ENCODE data around the gene HECW1. TPM values are rescaled to one million over a fixed set of nuclear protein-coding genes. Genes with fewer than 3 reads are reported as not detected.

The HECW1 gene
- total RNA-seq, 1 experiment from 2014 or later, result 6.7 TPM

- no peak for DNase-seq (ENCODE audit: low read depth)
Measured at GRCh38 chr7:43433639-43434038, 321.2 kb downstream of the HECW1 start.

- no peak for DNase-seq (ENCODE audit: low read depth)
Measured at GRCh38 chr7:43437001-43437400, 324.6 kb downstream of the HECW1 start.

GRCh38 chr7:43438897-43439479, 326.5 kb downstream of the HECW1 start:
- no peak for DNase-seq (ENCODE audit: low read depth)

- peak; percentile 46 for DNase-seq (ENCODE audit: low read depth)
Measured at GRCh38 chr7:43439631-43440401, 327.4 kb downstream of the HECW1 start.

GRCh38 chr7:43441231-43442130, 329.0 kb downstream of the HECW1 start:
- DNase-seq (ENCODE audit: low read depth), result no peak

- no peak for DNase-seq (ENCODE audit: low read depth)
Measured at GRCh38 chr7:43443381-43443780, 330.9 kb downstream of the HECW1 start.

DNA sequence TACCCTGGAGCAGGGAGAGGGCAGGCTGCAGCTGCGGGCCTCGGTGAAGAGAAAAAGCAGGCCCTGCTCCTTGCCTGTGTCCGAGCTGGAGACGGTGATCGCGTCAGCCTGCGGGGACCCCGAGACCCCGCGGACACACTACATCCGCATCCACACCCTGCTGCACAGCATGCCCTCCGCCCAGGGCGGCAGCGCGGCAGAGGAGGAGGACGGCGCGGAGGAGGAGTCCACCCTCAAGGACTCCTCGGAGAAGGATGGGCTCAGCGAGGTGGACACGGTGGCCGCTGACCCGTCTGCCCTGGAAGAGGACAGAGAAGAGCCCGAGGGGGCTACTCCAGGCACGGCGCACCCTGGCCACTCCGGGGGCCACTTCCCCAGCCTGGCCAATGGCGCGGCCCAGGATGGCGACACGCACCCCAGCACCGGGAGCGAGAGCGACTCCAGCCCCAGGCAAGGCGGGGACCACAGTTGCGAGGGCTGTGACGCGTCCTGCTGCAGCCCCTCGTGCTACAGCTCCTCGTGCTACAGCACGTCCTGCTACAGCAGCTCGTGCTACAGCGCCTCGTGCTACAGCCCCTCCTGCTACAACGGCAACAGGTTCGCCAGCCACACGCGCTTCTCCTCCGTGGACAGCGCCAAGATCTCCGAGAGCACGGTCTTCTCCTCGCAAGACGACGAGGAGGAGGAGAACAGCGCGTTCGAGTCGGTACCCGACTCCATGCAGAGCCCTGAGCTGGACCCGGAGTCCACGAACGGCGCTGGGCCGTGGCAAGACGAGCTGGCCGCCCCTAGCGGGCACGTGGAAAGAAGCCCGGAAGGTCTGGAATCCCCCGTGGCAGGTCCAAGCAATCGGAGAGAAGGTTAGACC, 332.5 kb downstream of the HECW1 start:
- DNase-seq (ENCODE audit: low read depth), result no peak

DNA sequence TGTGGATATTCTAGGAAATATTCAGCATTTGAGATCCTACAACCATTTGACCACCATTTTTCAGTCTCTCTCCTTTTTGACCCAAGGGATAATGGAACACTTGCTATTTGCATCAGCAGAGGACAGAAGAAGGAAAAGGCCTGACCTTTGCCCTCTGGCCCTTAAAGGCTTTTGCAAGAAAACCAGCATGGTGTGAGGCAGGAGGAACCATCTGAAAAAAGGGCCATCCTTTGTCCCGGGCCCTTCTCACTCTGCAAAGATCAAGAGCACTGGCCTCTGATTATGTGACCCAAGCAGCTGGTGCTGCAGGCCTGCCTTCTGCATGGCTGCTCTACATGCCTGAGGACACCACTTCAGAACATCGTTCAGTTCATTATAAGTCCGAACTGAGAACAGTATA, 337.1 kb downstream of the HECW1 start:
- DNase-seq (ENCODE audit: low read depth), result no peak

DNA sequence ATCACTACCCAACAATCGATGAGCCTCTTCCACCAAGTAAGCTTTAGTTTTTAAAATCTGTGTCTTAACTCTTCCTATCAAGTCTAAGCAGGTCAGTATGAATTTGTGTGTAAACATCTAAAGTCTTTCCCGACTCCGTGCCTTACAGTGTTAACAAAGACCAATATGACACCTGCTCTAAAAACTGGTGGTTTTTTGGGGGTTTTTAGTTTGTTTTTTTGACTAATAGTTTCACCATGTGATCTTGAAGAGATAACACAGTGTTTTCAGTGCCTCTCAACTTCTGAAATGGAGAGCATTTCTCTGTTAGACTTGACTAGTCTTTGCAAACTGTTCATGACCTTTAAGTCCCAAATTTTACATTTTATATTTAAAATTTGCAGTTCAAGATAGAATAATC, 338.4 kb downstream of the HECW1 start:
- no peak for DNase-seq (ENCODE audit: low read depth)

DNA sequence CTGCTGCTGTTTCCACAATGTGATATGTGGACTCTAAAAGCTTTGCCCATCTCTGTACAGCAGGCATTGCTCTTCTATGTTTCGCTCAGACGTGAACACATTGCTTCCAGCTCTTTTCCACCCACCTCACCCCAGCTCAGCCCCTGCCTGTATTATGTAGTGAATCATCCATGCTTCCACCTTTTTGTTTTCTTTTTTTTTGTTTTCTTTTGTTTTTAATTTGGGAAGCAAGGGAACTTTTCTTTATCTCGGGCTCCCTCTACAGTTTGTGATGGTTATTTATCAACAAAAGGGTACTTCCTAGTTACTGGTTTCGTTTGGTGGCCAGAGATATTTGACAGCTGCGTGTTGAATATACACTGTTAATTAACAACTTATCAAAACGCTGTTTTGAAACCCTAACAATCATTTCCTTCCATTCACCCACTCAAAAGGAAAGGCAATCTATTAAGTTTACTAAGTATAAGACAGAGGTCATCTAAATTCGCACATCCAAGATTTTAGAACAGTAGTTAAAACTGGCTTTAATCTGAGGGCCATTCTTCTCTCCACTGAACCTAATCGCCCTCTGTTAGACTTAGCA, 342.6 kb downstream of the HECW1 start:
- DNase-seq (ENCODE audit: low read depth), result peak; percentile 76

GRCh38 chr7:43456200-43456599, 343.8 kb downstream of the HECW1 start:
- peak; percentile 14 for DNase-seq (ENCODE audit: low read depth)

DNA sequence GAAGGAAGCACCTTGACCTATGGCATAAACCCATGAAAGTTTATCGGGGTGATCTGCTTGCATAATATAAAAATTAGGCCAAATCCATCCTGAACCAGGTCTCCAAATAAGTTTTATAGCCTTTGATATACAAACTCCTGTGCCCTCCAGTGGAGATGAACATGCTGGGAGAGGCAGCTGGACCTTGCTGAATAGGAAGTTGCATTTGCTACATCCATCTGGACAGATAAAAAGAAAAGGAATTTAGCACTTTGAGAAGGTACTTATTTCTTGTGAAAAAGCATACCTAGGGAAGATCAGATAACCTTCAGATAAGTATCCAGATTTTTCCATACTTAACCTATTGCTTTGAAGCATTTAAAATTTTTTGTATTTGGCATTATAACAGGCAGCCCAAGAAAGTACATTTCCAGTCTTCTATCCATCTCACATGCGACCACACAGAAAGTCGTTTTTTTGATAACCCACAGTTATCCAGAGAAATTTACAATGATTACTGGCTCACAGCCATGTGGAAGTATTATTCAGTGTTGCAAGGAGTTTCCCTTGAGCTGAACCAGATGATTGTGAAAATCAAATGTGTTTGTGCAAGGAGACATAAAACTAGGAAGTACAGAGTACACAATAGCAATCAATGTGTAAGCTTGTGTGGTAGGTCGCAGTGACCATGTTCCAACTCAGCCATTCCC, 346.0 kb downstream of the HECW1 start:
- no peak for DNase-seq (ENCODE audit: low read depth)

DNA sequence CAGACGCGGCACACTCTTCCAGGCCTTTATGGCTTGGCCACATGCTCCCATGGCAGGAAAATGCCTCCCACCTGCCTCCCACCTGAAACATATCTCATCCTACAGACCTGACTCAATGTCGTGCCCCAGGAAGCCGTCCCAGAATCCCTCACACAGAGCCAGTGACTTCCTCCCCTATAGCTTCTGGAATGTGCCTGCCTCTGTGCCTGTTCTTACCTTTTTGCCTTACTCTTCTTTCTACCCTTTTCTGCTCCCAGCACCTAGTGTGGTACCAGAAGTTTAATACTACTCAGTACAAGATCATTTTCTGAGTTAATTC, 346.5 kb downstream of the HECW1 start:
- no peak for DNase-seq (ENCODE audit: low read depth)

DNA sequence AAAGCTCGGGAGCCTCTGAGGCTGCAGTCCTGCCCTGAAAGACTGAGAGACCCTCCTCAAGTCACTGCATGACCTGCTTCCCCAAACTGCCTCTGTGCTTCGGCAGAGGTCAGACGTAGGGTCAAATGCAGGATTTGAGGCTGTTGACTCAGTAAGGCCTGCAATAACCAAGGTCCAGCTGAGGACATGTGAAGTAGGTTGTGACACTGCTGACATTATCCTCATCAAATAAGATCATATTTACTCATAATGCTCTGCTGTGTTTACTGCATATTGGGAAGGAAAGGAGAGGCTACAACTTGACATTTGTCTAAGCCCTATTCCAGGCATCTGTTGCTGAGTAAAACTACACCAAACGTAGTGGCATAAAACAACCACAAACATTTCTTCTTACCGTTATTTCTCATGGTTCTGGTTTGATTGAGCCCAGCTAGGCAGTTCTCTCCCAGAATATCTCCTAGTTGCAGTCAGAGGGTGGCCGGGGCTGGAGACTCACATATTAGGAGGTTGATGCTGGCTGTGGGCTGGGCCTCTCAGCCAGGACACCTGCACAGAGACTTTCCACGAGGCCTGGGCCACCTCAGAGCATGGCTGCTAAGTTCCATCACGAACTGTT, 348.4 kb downstream of the HECW1 start:
- no peak for DNase-seq (ENCODE audit: low read depth)

DNA sequence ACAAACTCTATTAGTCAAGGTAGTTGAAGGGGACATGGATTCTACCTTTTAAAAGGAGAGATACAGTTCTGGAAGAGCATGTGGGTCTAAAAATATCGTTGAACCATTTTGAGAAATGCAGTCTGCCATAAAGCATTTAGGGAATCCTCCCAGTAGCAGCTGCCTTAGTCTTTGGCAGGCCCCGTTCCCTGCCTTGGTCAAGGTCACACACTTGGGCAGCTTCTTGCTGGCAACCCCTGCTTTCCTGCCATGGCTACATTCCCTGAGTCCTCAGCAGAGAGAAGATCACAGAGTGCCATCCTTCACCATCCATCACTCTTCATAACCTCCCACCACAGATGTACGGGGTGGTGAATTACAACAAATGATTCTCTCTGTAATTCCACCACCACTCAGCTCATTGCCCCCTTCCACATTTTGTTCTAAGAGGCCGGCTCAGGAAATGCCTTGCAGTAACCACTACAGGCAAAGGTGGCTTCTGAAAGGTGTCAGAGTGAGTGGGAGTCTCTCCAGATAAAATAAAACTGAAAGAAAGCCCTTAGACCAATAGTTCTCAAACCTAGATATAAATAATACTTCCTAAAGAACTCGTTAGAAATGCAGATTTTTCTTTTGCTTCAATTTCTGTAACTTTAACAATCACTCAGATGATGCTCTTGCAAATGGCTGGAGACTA, 349.0 kb downstream of the HECW1 start:
- no peak for DNase-seq (ENCODE audit: low read depth)

GRCh38 chr7:43462836-43463235, 350.4 kb downstream of the HECW1 start:
- DNase-seq (ENCODE audit: low read depth), result no peak

- no peak for DNase-seq (ENCODE audit: low read depth)
Measured at GRCh38 chr7:43463401-43463980, 351.0 kb downstream of the HECW1 start.

- peak; percentile 21 for DNase-seq (ENCODE audit: low read depth)
Measured at GRCh38 chr7:43465581-43466554, 353.4 kb downstream of the HECW1 start.
